NCI-H2107 treated with DMSO at 0.1 percent for 48 hours (cell line): ENCODE measurements around the gene PTPRN2.
A peak's percentile ranks its signal among the peaks of the same experiment; 100 is the strongest.
"Not testable (repeated sequence)": the region's sequence is repeated elsewhere in the genome, so short reads cannot be mapped to it uniquely, and the experiment has no call there.

Experiments used
- DNase-seq: peaks from one replicate; lab custom pipeline; 2025; ENCODE audit not compliant: unreplicated experiment; lab: John Stamatoyannopoulos, UW

Gene PTPRN2

DNA sequence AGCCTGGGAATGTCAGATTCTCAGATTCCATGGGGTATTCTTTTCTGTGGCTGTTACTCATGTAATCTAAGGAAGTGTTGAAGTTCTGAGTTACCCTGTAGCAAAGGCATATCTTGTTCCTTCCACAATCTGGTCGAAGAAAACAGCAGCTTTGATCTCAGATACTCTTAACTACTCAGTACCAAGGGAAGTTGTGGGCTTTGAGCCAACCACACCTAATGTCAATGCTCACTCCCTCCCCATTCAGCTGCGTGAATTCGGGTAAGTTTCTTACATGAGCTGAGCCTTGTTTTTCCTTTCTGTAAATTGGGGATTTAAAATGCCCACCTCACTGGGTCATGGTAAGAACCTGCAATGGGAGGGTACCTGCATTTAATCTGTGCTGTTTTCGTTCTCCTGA lies 52.5 kb downstream of the PTPRN2 start:
- no peak for DNase-seq

DNA sequence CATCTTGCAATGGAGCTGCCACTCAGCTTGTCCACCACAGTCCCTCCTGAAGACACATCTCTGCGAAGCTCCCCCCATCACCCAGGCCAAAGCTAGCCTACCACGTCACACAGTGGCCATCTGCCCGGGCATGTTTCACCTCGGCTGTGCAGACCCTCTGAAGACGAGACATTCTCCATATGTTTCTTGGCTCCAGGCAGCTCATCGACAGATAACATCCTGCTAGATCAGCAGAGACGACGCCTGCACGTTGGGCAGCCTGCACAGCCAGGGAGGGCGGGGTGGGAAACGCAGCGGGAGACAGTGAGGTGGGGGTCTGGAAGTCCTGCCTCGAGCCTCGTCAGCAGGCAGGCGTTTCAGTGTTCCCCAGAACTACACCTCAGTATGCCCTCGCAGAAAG lies 53.0 kb downstream of the PTPRN2 start:
- DNase-seq = no peak

DNA sequence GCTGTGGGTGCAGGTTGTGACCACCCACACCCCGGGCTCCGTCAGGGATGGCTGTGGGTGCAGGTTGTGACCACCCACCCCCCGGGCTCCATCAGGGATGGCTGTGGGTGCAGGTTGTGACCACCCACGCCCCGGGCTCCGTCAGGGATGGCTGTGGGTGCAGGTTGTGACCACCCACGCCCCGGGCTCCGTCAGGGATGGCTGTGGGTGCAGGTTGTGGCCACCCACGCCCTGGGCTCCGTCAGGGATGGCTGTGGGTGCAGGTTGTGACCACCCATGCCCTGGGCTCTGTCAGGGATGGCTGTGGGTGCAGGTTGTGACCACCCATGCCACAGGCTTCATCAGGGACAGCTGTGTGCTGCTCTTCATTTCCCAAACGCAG lies 53.5 kb downstream of the PTPRN2 start:
- not testable (repeated sequence) for DNase-seq

DNA sequence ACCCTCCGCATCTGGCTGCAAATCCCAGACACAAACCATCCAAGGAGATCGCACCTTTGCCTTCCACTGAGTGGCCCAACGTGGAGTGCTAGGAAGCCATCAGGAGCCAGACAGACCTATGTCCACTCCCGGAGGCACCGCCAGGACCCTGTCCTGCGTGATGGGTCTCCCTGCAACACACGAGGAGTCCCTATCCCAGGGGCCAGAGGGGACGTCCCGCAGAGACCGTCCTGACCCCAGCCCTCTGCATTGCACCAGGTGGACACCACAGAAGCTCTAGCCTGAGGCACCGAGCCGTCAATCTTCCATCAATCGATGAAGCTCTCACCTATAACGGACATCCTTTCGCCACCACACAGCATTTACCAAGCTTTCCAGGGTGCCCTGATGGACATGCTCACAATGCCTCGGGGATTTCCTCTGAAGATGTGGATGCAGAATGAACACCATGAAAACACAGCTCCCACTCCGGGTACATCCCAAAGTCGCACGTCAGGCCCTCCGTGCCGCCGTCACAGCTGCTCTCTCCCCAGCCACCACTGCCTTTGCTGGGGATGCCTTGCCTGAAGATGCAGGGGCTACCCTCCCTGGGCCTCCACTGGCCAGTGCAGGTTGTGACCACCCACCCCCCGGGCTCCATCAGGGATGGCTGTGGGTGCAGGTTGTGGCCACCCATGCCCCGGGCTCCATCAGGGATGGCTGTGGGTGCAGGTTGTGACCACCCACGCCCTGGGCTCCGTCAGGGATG lies 54.1 kb downstream of the PTPRN2 start:
- no peak for DNase-seq

DNA sequence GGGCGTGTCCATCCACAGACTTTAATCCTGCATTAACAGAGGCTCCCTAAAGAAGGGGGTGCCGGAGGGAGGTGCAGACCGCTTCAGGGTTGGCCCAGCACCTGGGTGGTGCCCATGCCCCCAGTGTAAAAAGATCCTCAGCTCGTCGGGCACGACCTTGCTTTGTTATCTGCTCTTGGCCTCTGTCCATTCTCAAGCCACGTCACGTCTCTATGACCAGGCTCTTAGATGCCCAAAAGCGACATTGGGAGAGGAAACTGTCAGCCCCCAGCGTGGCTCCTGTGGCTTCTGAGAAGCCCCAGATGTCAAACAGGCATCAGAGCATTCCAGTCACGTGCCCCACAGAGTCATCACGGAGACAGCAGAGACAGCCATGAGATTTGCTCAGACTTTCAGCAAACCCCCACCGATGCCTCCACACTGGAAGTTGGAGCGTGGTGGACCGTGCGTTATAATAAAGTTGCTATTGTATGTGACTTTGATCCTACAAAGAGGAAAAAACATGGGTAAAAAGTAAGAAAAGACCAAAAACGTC lies 55.5 kb downstream of the PTPRN2 start:
- no peak for DNase-seq

DNA sequence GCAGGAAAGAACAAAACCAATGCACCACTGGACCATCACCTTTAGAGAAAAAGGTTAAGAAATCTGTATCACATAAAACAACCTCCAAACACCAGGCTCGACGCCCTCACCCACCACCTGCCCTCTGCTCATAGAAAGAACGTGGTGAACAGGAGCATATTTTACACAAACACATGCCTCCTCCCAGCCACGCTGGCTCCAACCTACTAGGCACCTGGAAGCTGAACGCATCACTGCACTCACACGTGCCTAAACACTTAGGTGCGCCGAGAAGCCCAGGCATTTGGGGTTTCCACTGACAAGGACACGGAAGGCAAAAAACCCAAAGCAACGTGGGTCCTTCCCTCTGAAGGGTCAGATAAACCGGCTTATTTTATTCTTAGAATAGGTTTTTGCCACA lies 56.0 kb downstream of the PTPRN2 start:
- peak; percentile 59 for DNase-seq

DNA sequence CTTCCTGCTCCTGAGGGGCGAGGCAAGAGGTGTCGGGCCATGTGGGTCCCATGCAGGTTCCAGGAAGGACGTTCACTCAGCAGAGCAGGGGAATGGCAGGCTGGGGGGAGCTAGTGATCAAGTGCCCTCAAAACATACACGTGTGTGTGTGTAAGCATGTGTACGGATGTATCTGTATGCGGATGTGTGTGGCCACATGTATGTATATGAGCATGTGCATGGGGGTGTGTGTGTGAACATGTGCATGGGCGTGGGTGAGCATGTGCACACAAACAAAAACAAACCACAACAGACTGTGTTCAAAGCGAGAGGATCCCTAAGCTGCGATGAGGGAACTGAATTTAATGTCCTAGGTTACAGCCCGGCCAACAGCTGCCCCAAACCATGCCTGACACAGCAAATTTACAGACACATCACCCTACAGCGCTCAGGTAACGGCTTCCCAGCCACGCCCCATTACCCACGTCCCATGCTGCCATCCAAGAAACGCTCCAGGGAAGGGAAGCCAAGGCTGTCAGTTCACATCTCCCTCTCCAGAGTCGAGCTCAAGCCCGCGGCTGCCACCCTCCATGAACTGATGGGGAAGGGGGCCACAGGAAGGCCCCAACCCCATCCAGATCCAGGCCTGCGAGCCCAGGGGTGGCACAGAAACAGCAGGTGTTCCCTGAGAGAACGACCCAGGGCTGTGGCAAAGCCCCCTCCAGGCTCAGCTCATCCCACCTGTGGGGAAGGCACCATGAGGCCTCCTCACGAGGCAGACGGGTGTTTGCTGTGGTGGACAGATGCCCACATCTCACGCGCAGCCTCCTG lies 56.6 kb downstream of the PTPRN2 start:
- DNase-seq = peak; percentile 43

DNA sequence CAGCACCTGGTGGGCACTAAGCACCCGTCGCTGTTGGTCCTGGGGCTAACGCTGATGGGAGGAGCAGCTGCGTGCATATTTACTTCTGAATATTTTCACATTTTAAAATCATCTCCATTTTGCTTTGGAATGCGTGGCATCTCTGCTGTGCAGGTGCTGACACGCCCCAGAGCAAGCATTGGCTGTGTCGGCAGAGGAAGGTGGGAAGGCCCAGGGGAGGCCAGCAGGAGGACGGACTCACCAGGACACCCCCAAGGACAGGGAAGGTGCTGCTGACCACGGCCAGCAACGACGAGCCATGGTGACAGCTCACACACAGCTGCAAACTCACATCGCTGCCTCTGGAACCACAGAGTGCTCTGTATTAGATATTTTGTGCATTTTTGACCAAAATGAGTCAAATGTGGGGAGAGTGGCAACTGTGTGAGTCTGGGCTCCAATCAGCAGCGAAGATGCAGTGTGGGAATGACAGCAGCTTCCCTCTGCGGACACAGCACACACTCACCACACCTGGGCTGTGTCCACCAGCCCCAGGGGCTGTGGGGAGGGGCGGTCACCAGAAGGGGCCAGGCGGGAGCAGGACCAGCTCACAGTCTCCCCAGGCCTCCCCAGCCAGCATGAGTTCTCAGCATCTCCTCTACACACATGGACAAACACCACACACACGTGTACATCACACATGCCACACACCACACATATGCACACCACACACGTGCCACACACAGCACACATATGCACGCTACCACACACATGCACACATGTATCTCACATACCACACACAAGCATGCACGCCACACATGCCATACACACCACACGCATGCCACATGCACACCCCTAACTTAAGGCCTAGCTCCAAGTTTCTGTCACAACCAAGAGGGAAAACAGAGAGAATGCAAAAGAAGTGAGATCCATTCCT lies 58.2 kb downstream of the PTPRN2 start:
- no peak for DNase-seq

DNA sequence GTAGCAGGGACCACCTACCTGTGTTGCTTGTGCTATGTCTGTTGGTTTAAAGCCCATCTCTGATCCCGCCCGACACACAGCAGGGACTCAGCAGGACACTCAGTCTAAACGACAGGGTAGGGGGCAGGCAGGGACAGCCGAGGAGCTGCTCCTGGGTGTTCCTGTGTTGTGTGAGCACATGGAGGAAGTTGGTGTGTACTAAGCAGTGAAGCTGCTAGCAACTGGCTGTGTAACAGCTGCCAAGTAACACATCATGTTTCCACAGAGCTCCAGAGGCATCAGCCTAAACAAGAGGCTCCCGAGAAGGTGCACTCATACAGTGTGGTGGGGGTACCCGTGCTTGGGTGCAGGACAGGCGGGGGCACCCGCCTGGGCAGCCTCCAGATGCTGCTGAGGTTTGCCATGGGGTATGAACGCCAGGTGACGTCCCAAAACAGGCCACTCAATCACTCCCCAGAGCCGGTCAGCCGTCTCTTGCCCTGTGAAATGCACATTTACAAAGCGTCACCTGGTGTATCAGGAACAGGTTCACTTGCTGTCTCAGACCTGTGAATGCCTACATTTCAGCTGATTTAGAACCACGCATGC lies 59.6 kb downstream of the PTPRN2 start:
- DNase-seq = no peak

DNA sequence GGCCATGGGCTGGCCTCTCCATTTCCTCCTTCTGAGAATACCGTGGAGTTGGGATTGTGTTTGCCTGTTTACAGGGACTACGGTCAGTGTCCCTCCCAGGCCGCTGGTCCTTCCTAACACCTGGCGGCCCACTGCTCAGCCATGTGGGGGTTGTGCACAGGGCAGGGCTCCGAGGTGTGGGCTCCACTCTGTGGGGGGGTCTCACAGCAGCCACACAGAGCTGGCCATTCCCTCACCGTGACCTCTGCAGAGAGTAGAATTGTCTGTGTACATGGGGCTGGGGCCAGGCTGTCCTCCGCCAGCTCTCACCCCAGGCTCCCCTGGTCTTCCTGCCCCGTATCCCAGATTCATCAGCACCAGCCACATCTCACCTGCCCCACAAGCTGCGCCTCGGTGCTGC lies 60.1 kb downstream of the PTPRN2 start:
- DNase-seq = no peak

DNA sequence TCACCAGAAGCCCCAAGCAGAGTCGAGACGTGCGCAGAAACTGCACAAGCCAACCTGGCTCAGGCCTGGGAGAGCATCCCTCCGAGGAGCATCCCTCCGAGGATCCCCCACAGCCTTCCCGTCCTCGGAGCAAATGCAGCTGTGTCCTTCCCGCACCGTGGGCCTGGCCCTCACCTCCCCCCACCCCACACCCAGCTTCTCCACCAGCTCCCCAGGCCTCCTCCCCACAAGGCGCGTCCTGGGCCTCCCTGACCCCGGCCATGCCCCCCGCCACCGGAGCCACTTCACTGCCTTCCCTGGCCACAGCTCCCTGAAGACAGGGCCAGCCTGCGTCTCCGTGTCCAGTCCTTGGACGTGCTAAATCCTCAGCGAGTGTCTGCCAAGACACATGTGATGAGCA lies 60.6 kb downstream of the PTPRN2 start:
- DNase-seq = no peak

DNA sequence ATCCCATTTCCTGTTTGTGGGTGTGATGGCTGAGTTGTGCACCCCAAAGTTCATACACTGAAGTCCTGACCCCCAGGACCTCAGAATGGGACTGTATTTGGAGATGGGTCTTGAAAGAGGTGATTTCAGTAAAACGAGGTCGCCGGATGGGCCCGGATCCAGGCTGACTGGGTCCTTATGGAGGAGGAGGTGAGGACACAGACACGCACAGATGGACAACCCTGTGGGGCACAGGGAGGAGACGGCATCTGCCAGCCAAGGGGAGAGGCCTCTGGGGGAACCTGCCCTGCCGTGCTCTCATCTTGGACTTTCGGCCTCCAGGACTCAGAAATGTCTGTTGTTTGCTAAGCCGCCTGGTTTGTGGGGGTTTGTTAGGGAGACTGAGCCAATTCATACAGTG lies 61.1 kb downstream of the PTPRN2 start:
- no peak for DNase-seq

DNA sequence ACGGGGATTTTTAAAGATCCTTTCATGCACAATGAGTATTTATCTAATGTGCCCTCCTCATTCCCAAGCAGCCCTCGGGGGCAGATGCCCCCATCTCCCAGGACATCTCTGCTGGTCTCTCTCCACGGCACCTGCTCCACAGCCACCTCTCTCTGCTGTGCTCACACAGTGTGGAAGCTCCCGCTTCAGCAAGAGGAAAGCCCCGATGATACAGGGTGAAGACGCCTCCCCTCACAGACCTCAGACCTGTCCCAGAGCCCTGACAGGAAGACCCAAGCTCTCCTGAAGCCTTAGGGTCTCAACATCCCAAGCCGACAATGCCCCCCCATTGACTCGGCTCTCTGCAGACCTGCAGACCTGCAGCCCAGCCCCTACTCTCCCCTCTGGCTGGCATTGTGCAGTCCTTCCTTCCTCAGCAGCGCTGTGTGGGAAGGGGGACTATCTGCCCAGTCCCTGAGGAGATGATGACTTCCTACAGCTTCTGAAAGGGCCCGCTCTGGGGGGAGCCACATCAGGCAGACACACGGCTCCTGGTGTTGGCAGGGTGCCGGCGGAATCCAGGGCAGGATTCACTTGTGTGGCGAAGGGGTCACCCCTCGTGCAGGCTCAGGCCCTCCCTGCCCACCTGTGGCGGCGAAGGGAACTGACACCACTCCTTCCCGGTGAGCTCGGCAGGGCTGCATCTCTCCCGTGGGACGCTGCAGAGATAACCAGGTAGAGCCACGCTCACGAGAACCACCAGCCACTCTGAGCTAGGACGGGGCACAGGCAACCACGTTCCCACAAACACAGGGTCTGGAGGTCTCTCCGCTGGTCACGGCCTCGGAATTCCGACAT lies 61.8 kb downstream of the PTPRN2 start:
- no peak for DNase-seq

DNA sequence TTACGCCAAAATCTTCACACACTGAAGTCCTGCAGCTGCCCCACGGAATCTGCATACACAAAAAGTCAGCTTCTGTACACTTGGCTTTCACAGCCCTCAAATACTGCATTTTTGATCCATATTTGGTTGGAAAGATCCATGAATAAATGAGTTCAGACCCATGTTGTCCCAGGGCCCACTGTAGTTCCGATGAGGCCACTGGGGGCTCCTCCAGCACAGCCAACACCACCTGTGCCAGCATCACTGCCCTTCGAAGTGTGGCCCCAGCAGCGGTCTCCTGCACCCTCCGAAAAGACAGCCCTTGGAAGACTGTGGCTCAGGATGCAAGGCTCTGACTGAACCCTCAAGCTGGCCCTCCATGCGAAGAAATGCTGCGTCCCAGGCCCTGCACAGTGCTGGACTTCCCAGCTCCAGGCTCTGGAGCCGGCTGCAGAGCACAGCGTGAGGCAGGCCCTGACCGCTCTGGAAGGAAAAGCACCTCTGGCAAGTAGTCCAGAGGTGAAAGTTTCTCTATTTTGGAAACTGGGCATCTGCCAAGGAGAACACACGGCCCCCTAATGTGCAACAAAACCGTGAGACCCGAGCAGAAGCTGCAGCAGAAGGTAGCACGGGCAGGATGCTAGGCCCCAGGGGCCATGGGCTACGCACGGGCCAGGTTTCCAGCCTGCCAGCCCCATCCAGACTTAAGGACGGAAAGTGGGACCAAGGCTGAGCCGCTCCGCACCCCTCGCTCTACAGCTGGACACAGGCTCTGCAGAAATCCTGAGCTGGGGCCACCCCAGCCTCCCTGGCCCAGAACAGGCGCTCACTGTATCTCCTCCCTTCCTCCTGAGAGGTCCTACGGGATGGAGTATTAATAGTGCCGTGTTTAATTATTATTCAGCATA lies 62.6 kb downstream of the PTPRN2 start:
- DNase-seq = no peak

DNA sequence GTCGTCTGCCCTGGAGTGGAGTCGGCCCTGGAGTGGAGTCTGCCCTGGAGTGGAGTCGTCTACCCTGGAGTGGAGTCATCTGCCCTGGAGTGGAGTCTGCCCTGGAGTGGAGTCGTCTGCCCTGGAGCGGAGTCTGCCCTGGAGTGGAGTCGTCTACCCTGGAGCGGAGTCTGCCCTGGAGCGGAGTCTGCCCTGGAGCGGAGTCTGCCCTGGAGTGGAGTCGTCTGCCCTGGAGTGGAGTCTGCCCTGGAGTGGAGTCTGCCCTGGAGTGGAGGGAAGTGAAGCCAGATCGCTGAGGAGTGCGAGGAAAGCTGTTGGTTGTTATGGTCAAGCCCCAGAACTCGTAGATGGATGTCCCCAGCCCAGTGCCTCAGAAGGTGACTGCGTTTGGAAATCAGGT lies 63.3 kb downstream of the PTPRN2 start:
- not testable (repeated sequence) for DNase-seq

DNA sequence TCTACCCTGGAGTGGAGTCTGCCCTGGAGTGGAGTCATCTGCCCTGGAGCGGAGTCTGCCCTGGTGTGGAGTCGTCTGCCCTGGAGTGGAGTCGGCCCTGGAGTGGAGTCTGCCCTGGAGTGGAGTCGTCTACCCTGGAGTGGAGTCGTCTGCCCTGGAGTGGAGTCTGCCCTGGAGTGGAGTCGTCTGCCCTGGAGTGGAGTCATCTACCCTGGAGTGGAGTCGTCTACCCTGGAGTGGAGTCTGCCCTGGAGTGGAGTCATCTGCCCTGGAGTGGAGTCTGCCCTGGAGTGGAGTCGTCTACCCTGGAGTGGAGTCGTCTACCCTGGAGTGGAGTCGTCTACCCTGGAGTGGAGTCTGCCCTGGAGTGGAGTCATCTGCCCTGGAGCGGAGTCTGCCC lies 63.7 kb downstream of the PTPRN2 start:
- not testable (repeated sequence) for DNase-seq

DNA sequence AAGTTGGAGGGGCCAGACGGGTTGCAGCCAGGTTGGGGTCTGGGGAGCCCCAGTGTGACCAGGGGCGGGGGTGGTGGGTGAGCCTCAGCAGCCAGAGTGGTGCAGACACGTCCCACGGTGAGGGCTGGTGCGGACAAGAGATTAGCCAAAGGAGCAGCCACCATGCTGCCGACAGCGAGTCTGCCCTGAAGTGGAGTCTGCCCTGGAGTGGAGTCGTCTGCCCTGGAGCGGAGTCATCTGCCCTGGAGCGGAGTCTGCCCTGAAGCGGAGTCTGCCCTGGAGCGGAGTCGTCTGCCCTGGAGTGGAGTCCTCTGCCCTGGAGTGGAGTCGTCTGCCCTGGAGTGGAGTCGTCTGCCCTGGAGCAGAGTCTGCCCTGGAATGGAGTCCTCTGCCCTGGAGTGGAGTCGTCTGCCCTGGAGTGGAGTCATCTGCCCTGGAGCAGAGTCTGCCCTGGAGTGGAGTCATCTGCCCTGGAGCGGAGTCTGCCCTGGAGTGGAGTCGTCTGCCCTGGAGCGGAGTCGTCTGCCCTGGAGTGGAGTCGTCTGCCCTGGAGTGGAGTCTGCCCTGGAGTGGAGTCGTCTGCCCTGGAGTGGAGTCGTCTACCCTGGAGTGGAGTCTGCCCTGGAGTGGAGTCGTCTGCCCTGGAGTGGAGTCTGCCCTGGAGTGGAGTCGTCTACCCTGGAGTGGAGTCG lies 64.3 kb downstream of the PTPRN2 start:
- DNase-seq = not testable (repeated sequence)

DNA sequence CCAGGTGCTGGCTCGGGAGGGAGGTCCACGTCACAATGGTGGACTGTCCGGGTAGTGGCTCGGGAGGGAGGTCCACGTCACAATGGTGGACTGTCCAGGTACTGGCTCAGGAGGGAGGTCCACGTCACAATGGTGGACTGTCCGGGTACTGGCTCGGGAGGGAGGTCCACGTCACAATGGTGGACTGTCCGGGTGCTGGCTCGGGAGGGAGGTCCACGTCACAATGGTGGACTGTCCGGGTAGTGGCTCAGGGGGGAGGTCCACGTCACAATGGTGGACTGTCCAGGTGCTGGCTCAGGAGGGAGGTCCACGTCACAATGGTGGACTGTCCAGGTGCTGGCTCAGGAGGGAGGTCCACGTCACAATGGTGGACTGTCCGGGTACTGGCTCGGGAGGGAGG lies 65.8 kb downstream of the PTPRN2 start:
- DNase-seq = not testable (repeated sequence)
